IMR-90 (cell line): ENCODE results near the gene RGS12. TPM values are rescaled to one million over a fixed set of nuclear protein-coding genes. Genes with fewer than 3 reads are reported as not detected.

ENCODE experiments used
- ATAC-seq: fragments of 200-7000 bp; cut with Tn5 transposase; 2 replicates; pipeline ENCODE4 v1.9.1; 2020; ENCODE audit warnings: low read depth, mild to moderate bottlenecking, moderate library complexity
- BruUV-seq: library from RNA; stranded (reverse); fragments of 400-500 nt; replicated peaks from 2 replicates; lab custom pipeline; 2021; lab: Mats Ljungman, UMichigan
- CTCF ChIA-PET: fragments of 300-600 bp; formaldehyde crosslinking; extraction: SDS; loops from one replicate; lab custom pipeline; 2021; ENCODE audit warnings: antibody characterized with exemption; lab: Yijun Ruan, JAX
- POLR2A ChIA-PET: fragments of 300-600 bp; sonication (Branson Sonifier 250); formaldehyde crosslinking; loops from one replicate; lab custom pipeline; 2022; ENCODE audit warnings: antibody characterized with exemption; ENCODE audit not compliant: unreplicated experiment; lab: Charles Lee
- DNase-seq: peaks from one replicate; pipeline ENCODE4 v3.0.0; 2013
- H2AFZ ChIP-seq: replicated peaks from 2 replicates; pipeline ENCODE3; 2013; ENCODE audit warnings: low read length, mild to moderate bottlenecking; ENCODE audit not compliant: poor library complexity
- H2AK5ac ChIP-seq: 2 replicates; pipeline ENCODE4 v1.6.1; 2013; ENCODE audit warnings: low read depth, low read length, inconsistent platforms
- H2AK9ac ChIP-seq: replicated peaks from 2 replicates; pipeline ENCODE3; 2013; ENCODE audit warnings: mild to moderate bottlenecking, low read depth, low read length, moderate library complexity; ENCODE audit not compliant: poor library complexity
- H2BK120ac ChIP-seq: 2 replicates; pipeline ENCODE4 v1.6.1; 2013; ENCODE audit warnings: low read depth, low read length, inconsistent platforms
- H2BK15ac ChIP-seq: 3 replicates; pipeline ENCODE4 v1.6.1; 2013; ENCODE audit warnings: low read depth, low read length, inconsistent platforms
- H2BK20ac ChIP-seq: 2 replicates; pipeline ENCODE4 v1.6.1; 2013; ENCODE audit warnings: low read depth, mild to moderate bottlenecking, inconsistent platforms, low read length, moderate library complexity
- H2BK5ac ChIP-seq: 2 replicates; pipeline ENCODE4 v1.6.1; 2013; ENCODE audit warnings: mild to moderate bottlenecking, low read depth, low read length, inconsistent platforms; ENCODE audit not compliant: poor library complexity, severe bottlenecking
- H3K14ac ChIP-seq: replicated peaks from 2 replicates; pipeline ENCODE4 v1.6.1; 2013; ENCODE audit warnings: low read depth, low read length, inconsistent platforms
- H3K18ac ChIP-seq: 2 replicates; pipeline ENCODE4 v1.6.1; 2013; ENCODE audit warnings: low read depth, low read length, control low read depth
- H3K23ac ChIP-seq: 2 replicates; pipeline ENCODE4 v1.6.1; 2013; ENCODE audit warnings: low read depth, low read length, inconsistent platforms
- H3K27ac ChIP-seq: 2 replicates; pipeline ENCODE4 v1.5.1; 2013; ENCODE audit warnings: mild to moderate bottlenecking, control low read depth, low read length; ENCODE audit not compliant: insufficient read depth
- H3K27me3 ChIP-seq: 2 replicates; pipeline ENCODE4 v1.6.1; 2013; ENCODE audit warnings: low read length; ENCODE audit not compliant: control insufficient read depth, insufficient read depth
- H3K36me3 ChIP-seq: 2 replicates; pipeline ENCODE4 v1.6.1; 2013; ENCODE audit warnings: low read length, mixed read lengths; ENCODE audit not compliant: control insufficient read depth, insufficient read depth
- H3K4ac ChIP-seq: 2 replicates; pipeline ENCODE4 v1.6.1; 2013; ENCODE audit warnings: low read depth, low read length, inconsistent platforms
- H3K4me1 ChIP-seq: 2 replicates; pipeline ENCODE4 v1.6.1; 2013; ENCODE audit warnings: low read length, mixed read lengths; ENCODE audit not compliant: control insufficient read depth, insufficient read depth
- H3K4me2 ChIP-seq: 2 replicates; pipeline ENCODE4 v1.6.1; 2013; ENCODE audit warnings: low read depth, mild to moderate bottlenecking, control low read depth, low read length, moderate library complexity
- H3K4me3 ChIP-seq: 2 replicates; pipeline ENCODE4 v1.5.1; 2013; ENCODE audit warnings: low read depth, mild to moderate bottlenecking, control low read depth, low read length, moderate library complexity; ENCODE audit not compliant: insufficient read depth
- H3K56ac ChIP-seq: 2 replicates; pipeline ENCODE4 v1.6.1; 2013; ENCODE audit warnings: low read length, inconsistent platforms; ENCODE audit not compliant: insufficient read depth; ENCODE audit errors: extremely low read depth
- H3K79me1 ChIP-seq, 2 experiments: 2 replicates each; pipeline ENCODE4 v1.6.1; 2013; ENCODE audit warnings: low read length in 2 of 2, inconsistent platforms in 1 of 2, low read depth in 1 of 2
- H3K9ac ChIP-seq: 2 replicates; pipeline ENCODE4 v1.6.1; 2013; ENCODE audit warnings: low read depth, low read length, control low read depth
- H3K9me1 ChIP-seq: 2 replicates; pipeline ENCODE4 v1.6.1; 2013; ENCODE audit warnings: low read length, inconsistent platforms; ENCODE audit not compliant: insufficient read depth
- H3K9me3 ChIP-seq: 2 replicates; pipeline ENCODE4 v1.6.1; 2013; ENCODE audit warnings: low read length; ENCODE audit not compliant: control insufficient read depth, insufficient read depth
- H4K20me1 ChIP-seq: 2 replicates; pipeline ENCODE4 v1.6.1; 2013; ENCODE audit warnings: low read length, inconsistent platforms; ENCODE audit not compliant: insufficient read depth
- H4K5ac ChIP-seq: 2 replicates; pipeline ENCODE4 v1.6.1; 2013; ENCODE audit warnings: mild to moderate bottlenecking, low read depth, low read length, control low read depth
- H4K8ac ChIP-seq, 2 experiments: 2 replicates each; pipeline ENCODE4 v1.6.1; 2013; ENCODE audit warnings: low read depth in 2 of 2, low read length in 2 of 2, control low read depth in 1 of 2, inconsistent platforms in 1 of 2
- H4K91ac ChIP-seq: 2 replicates; pipeline ENCODE4 v1.6.1; 2013; ENCODE audit warnings: low read depth, low read length, inconsistent platforms; ENCODE audit not compliant: insufficient read depth
- CEBPB ChIP-seq: IDR thresholded peaks from 2 replicates; pipeline ENCODE4 v1.6.1; 2012; ENCODE audit warnings: low read depth, low read length, improper control_type of control experiment
- CHD1 ChIP-seq: IDR thresholded peaks from 2 replicates; pipeline ENCODE4 v1.6.1; 2012; ENCODE audit warnings: low read depth, low read length, improper control_type of control experiment
- FOS ChIP-seq: fragments of 150-350 bp; IDR thresholded peaks from 2 replicates; pipeline ENCODE4 v1.6.1; 2016; ENCODE audit warnings: low read depth, low read length
- MXI1 ChIP-seq: IDR thresholded peaks from 2 replicates; pipeline ENCODE4 v1.6.1; 2012; ENCODE audit warnings: low read depth, mild to moderate bottlenecking, low read length, moderate library complexity, borderline replicate concordance
- POLR2A ChIP-seq: IDR thresholded peaks from 2 replicates; pipeline ENCODE4 v1.6.1; 2012; ENCODE audit warnings: mild to moderate bottlenecking, low read depth, low read length
- RAD21 ChIP-seq: IDR thresholded peaks from 2 replicates; pipeline ENCODE4 v1.6.1; 2012; ENCODE audit warnings: low read length, improper control_type of control experiment
- RCOR1 ChIP-seq: IDR thresholded peaks from 2 replicates; pipeline ENCODE4 v1.6.1; 2012; ENCODE audit warnings: mild to moderate bottlenecking, low read length, improper control_type of control experiment; ENCODE audit not compliant: insufficient replicate concordance
- WGBS, 2 experiments: methylation state at CpG; one replicate each; pipeline versions ENCODE4 v1.1.5 to v1.1.7; 2013; ENCODE audit warnings: missing lambda C conversion rate in 2 of 2; ENCODE audit not compliant: insufficient read length in 1 of 2; ENCODE audit errors: extremely low coverage in 2 of 2; 5-methylcytosine and 5-hydroxymethylcytosine counted together
- dilution Hi-C: fragments of 300-500 bp; cut with HindIII; formaldehyde crosslinking; loops from one replicate; pipeline ENCODE4 v1.14.3; 2018; ENCODE audit warnings: low sequenced_read_pairs; ENCODE audit not compliant: unreplicated experiment
- in situ Hi-C: fragments of 300-500 bp; cut with MboI; formaldehyde crosslinking; loops from 3 replicates; pipeline ENCODE4 v1.14.3; 2019; ENCODE audit warnings: low sequenced_read_pairs, inconsistent platforms, mixed read lengths
- intact Hi-C: fragments of 100-400 bp; cut with micrococcal nuclease; formaldehyde crosslinking; loops from 2 replicates; pipeline ENCODE4 v1.10.0; 2022
- polyA plus RNA-seq, 3 experiments: library from polyadenylated mRNA; depleted of rRNA; stranded (reverse); fragments of >200 nt; gene quantifications; 2 replicates each; pipeline ENCODE4 v1.2.3, GENCODE V29; 2012; ENCODE audit warnings: low replicate concordance in 1 of 3
- total RNA-seq: library from RNA; depleted of rRNA; stranded (reverse); fragments of >200 nt; gene quantifications from 2 replicates; pipeline ENCODE4 v1.2.3, GENCODE V29; 2012
- TF ChIP-seq, protein P1 (sequence below): conservative IDR thresholded peaks from 2 replicates; pipeline ENCODE4 v1.5.1; 2012; ENCODE audit warnings: mild to moderate bottlenecking, low read depth, low read length, improper control_type of control experiment

Gene RGS12
- total and polyA plus RNA-seq, 2 of the 4 experiments (the other 2 are of a cell fraction), result 11.8 to 12.0 TPM

DNA sequence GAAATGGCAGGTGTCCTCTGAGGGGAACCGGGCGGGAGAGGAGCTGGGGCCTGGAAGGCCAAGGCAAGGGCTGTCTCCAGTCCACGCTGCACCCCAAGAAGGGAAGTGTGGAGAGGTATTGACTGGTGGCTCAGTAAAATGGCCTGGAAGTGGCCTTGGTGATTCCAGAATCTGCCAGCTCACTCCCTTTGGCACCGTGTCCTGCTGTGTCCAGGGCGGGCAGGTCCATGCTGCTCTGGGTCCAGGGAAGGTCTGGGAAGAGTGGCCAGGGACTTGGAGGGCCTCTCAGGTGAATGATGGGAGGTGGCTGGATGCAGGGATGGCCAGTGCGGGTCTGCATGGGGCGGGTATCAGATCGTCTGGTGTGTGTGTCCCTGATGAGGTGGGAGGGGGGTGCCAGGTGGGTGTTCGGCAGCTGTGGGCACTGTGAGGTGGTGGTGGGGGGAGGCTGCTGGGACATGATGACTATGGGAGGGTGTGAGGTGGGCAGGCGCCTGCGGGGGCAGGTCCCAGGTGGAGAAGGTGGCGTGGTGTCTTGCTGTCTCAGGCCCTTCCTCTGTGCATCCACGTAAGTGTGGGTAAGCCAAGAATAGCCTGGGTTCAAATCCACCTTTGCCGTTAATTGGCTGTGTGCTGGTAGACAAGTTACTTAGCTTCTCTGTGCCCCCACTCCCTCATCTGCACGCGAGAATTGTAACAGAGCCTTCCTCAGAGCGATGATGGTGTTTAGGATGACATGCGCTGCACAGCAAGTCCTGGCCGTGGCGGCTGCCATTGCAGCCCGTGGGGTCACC, 17.7 kb downstream of the RGS12 start (continued):
- TF ChIP-seq POLR2A, result no peak

DNA sequence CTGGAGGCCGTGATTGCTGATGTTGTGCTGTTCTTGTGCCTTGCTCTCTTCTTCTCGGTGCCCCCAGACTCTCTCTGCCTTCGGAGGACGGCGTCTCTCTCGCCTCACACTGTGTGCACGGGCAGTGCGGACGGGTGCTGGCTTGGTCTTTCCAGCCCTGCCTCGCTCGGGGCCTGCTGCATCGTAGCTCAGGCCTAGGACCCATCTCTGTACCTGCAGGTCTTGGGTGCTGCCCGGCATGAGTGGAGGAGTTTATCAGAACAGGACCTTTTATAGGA, 18.2 kb downstream of the RGS12 start:
- H3K9me1 ChIP-seq, result peaks cover 34% of the 10 kb centered on the region
- no peak for DNase-seq
- TF ChIP-seq CEBPB, result no peak
- TF ChIP-seq MXI1, result no peak
- TF ChIP-seq RCOR1, result no peak
- TF ChIP-seq FOS, result no peak
- TF ChIP-seq, protein P1, sequence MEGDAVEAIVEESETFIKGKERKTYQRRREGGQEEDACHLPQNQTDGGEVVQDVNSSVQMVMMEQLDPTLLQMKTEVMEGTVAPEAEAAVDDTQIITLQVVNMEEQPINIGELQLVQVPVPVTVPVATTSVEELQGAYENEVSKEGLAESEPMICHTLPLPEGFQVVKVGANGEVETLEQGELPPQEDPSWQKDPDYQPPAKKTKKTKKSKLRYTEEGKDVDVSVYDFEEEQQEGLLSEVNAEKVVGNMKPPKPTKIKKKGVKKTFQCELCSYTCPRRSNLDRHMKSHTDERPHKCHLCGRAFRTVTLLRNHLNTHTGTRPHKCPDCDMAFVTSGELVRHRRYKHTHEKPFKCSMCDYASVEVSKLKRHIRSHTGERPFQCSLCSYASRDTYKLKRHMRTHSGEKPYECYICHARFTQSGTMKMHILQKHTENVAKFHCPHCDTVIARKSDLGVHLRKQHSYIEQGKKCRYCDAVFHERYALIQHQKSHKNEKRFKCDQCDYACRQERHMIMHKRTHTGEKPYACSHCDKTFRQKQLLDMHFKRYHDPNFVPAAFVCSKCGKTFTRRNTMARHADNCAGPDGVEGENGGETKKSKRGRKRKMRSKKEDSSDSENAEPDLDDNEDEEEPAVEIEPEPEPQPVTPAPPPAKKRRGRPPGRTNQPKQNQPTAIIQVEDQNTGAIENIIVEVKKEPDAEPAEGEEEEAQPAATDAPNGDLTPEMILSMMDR, result no peak
- TF ChIP-seq POLR2A, result no peak
- no peak for TF ChIP-seq CHD1
- no peak for TF ChIP-seq RAD21

More for the DNA sequence above, 18.2 kb downstream of the RGS12 start:
- H3K4me1 ChIP-seq, result peaks cover 4% of the 10 kb centered on the region
- no peak overlapping the region for H3K18ac ChIP-seq
- intact Hi-C loops, result no loop called here
- H2AK5ac ChIP-seq, result no peak overlapping the region
- H3K27me3 ChIP-seq, result no peaks in the 10 kb centered on the region
- no peak overlapping the region for H4K8ac ChIP-seq
- peak overlapping the region; percentile 73 for H2AK9ac ChIP-seq
- H3K9me3 ChIP-seq, result no peaks in the 10 kb centered on the region
- H3K27ac ChIP-seq, result no peak overlapping the region
- no peak overlapping the region for H2BK15ac ChIP-seq
- peaks cover 48% of the 10 kb centered on the region for H4K20me1 ChIP-seq
- H2BK5ac ChIP-seq, result no peak overlapping the region
- dilution Hi-C loops, result no loop called here
- peaks cover 30 to 80% of the 10 kb centered on the region in 2 experiments for H3K79me1 ChIP-seq
- H3K4me2 ChIP-seq, result no peak overlapping the region
- ATAC-seq, result no peak
- H3K4me3 ChIP-seq, result no peak overlapping the region
- BruUV-seq, result no TSS peak
- POLR2A ChIA-PET, result no interaction called here
- CTCF ChIA-PET, result no interaction called here
- no peak overlapping the region for H4K5ac ChIP-seq
- H3K4ac ChIP-seq, result no peak overlapping the region
- no peak overlapping the region for H3K14ac ChIP-seq
- no peak overlapping the region for H3K9ac ChIP-seq
- H2BK120ac ChIP-seq, result no peak overlapping the region
- in situ Hi-C loops, result no loop called here
- 88% methylated on average over 9 of the region's 13 CpGs; no CpG with 5 or more reads in 1 of the 2 experiments for WGBS, 2 experiments
- no peak overlapping the region for H4K91ac ChIP-seq
- H2AFZ ChIP-seq, result no peak overlapping the region
- no peak overlapping the region for H3K23ac ChIP-seq
- H2BK20ac ChIP-seq, result no peak overlapping the region
- no peaks in the 10 kb centered on the region for H3K36me3 ChIP-seq
- H3K56ac ChIP-seq, result no peak overlapping the region
